Vagina (tissue), 2 donors: ENCODE data around the gene S1PR4. TPM values are rescaled to one million over a fixed set of nuclear protein-coding genes. Genes with fewer than 3 reads are reported as not detected.

Experiments used
- DNase-seq, 2 donors: peaks; one replicate each; pipeline ENCODE4 v3.0.0-alpha.2; 2017; ENCODE audit errors: extremely low spot score in 2 of 2
- H3K27ac ChIP-seq: fragments of 200-600 bp; sonication (generic); one replicate; pipeline ENCODE4 v1.5.1; 2019
- H3K27me3 ChIP-seq: fragments of 200-600 bp; sonication (generic); one replicate; pipeline ENCODE4 v1.5.1; 2019
- H3K36me3 ChIP-seq, 2 donors: fragments of 200-600 bp; sonication (generic); one replicate each; pipeline ENCODE4 v1.5.1; 2017 to 2019
- H3K4me1 ChIP-seq: fragments of 200-600 bp; sonication (generic); one replicate; pipeline ENCODE4 v1.5.1; 2019
- H3K4me3 ChIP-seq, 2 donors: fragments of 200-600 bp; sonication (generic); 1 replicate in 1 of 2; 2 replicates in 1 of 2; pipeline ENCODE4 v1.5.1; 2016 to 2019
- H3K9me3 ChIP-seq: fragments of 200-600 bp; sonication (generic); one replicate; pipeline ENCODE4 v1.5.1; 2019
- POLR2A ChIP-seq, 2 donors: fragments of 450-650 bp; IDR thresholded peaks; one replicate each; pipeline ENCODE4 v1.6.1; 2017; ENCODE audit warnings: antibody characterized with exemption in 2 of 2, mild to moderate bottlenecking in 2 of 2, moderate library complexity in 2 of 2
- POLR2AphosphoS5 ChIP-seq, 2 donors: sonication (generic); formaldehyde crosslinking; IDR thresholded peaks; one replicate each; pipeline ENCODE4 v1.9.0; 2017; ENCODE audit warnings: antibody characterized with exemption in 2 of 2, mild to moderate bottlenecking in 2 of 2, low read depth in 1 of 2; ENCODE audit not compliant: insufficient read depth in 1 of 2
- intact Hi-C: fragments of 100-400 bp; cut with DNase I; formaldehyde crosslinking; loops from one replicate; pipeline ENCODE4 v1.15.1; 2023
- total RNA-seq: library from RNA; depleted of rRNA; stranded (reverse); fragments of >200 nt; gene quantifications from one replicate; pipeline ENCODE4 v1.2.3, GENCODE V29; 2016
- TF ChIP-seq, protein P1 (sequence below), 3 experiments: fragments of 450-650 bp in 2 of 3; fragments of 200-600 bp in 1 of 3; sonication (generic) in 1 of 3; IDR thresholded peaks; one replicate each; pipeline ENCODE4 v1.5.1; 2017 to 2019; ENCODE audit warnings: antibody characterized with exemption in 3 of 3, mild to moderate bottlenecking in 2 of 3, moderate library complexity in 2 of 3

Gene S1PR4
- total RNA-seq, 1 donor from 2014 or later, result not detected

DNA sequence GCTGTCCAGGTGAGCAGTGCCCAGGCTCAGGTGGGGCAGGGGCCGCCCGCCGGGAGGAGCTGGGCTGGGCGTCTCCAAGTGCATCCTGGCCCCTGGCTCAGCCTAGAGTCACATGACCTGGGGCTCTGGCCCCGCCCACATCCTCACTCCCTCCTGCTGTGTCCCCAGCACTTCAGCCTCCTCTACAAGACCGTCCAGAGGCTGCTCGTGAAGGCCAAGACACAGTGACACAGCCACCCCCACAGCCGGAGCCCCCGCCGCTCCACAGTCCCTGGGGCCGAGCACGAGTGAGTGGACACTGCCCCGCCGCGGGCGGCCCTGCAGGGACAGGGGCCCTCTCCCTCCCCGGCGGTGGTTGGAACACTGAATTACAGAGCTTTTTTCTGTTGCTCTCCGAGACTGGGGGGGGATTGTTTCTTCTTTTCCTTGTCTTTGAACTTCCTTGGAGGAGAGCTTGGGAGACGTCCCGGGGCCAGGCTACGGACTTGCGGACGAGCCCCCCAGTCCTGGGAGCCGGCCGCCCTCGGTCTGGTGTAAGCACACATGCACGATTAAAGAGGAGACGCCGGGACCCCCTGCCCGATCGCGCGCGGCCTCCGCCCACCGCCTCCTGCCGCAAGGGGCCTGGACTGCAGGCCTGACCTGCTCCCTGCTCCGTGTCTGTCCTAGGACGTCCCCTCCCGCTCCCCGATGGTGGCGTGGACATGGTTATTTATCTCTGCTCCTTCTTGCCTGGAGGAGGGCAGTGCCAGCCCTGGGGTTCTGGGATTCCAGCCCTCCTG lies 29.1 kb downstream of the S1PR4 start:
- Histone ChIP-seq H3K36me3 (peaks cover 0 to 31% of the 10 kb centered on the region in 2 donors), H3K4me3 (no peak overlapping the region), H3K27me3 (no peaks in the 10 kb centered on the region), H3K4me1 (no peaks in the 10 kb centered on the region), H3K9me3 (no peaks in the 10 kb centered on the region), H3K27ac (no peak overlapping the region)
- TF ChIP-seq, protein P1, sequence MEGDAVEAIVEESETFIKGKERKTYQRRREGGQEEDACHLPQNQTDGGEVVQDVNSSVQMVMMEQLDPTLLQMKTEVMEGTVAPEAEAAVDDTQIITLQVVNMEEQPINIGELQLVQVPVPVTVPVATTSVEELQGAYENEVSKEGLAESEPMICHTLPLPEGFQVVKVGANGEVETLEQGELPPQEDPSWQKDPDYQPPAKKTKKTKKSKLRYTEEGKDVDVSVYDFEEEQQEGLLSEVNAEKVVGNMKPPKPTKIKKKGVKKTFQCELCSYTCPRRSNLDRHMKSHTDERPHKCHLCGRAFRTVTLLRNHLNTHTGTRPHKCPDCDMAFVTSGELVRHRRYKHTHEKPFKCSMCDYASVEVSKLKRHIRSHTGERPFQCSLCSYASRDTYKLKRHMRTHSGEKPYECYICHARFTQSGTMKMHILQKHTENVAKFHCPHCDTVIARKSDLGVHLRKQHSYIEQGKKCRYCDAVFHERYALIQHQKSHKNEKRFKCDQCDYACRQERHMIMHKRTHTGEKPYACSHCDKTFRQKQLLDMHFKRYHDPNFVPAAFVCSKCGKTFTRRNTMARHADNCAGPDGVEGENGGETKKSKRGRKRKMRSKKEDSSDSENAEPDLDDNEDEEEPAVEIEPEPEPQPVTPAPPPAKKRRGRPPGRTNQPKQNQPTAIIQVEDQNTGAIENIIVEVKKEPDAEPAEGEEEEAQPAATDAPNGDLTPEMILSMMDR (IDR thresholded peaks at IDR 0.05), result no peak
- TF ChIP-seq POLR2AphosphoS5 (IDR thresholded peaks at IDR 0.05; ENCODE audit: insufficient read depth in 1 of 2, low read depth in 1 of 2) (no peak), POLR2A (IDR thresholded peaks at IDR 0.05) (no peak)
- no peak for DNase-seq
- intact Hi-C loops, result no loop called here

DNA sequence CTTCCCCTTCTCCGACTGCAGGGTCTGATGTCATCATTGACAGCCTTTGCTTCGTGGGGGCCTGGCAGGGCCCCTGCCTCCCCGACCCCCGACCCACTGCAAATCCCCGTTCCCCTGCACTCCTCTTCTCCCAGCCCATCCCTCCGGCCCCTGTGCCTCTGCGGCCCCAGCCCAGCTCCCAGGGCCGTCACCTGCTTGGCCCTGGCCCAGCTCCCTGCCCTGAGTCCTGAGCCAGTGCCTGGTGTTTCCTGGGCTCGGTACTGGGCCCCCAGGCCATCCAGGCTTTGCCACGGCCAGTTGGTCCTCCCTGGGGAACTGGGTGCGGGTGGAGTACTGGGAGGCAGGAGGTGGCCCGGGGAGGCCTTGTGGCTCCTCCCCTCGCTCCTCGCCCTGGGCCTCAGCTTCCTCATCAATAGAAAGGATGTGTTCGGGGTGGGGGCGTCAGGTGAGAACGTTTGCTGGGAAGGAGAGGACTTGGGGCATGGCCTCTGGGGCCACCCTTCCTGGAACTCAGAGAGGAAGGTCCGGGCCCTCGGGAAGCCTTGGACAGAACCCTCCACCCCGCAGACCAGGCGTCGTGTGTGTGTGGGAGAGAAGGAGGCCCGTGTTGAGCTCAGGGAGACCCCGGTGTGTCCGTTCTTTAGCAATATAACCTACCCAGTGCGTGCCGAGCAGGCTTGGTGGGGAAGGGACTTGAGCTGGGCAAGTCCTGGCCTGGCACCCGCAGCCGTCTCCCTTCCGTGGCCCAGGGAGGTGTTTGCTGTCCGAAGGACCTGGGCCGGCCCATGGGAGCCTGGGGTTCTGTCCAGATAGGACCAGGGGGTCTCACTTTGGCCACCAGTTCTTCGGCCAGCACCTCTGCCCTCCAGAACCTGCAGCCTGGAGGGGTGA lies 30.0 kb downstream of the S1PR4 start:
- H3K9me3 ChIP-seq, result no peaks in the 10 kb centered on the region
- TF ChIP-seq POLR2A (IDR thresholded peaks at IDR 0.05) (no peak), POLR2AphosphoS5 (IDR thresholded peaks at IDR 0.05; ENCODE audit: insufficient read depth in 1 of 2, low read depth in 1 of 2) (no peak)
- TF ChIP-seq, protein P1 (IDR thresholded peaks at IDR 0.05), result no peak

DNA sequence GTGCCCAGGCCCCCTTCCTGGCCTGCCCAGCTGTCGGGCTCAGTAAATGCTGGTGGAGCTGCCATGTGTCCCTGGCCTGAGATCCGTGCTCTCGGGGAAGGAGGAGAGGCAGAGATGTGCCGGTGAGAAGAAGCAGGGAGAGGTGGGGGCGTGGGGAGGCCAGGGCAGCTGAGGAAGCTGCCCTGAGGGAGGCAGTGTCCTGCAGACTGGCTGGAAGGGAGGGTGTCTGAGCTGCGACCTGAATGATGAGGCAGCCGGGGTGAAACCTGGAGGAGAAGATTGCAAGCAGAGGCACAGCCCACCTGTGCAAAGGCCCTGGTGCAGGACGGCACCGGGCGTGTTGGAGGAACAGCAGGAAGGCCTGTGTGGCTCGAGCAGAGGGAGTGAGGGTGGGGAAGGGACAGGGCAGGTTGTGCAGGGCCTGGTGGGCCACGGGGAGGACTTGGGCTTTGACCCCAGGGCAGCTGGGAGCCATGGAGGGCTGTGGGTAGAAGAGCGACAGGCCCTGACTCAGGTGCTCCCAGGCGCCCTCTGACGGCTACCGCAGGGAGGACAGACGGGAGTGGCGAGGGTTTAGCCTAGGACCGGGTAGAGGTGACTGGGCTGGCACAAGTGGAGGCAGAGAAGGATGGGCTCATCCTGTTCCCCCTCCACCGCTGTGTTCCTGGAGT lies 31.9 kb downstream of the S1PR4 start:
- intact Hi-C loops, result no loop called here
- no peak for DNase-seq
- TF ChIP-seq, protein P1 (IDR thresholded peaks at IDR 0.05), result peak in 1 of 3 experiments; percentile 23
- TF ChIP-seq POLR2AphosphoS5 (IDR thresholded peaks at IDR 0.05; ENCODE audit: insufficient read depth in 1 of 2, low read depth in 1 of 2), result no peak
- TF ChIP-seq POLR2A (IDR thresholded peaks at IDR 0.05), result no peak
- no peaks in the 10 kb centered on the region for H3K27me3 ChIP-seq
- peaks cover 0 to 21% of the 10 kb centered on the region in 2 donors for H3K36me3 ChIP-seq
- no peaks in the 10 kb centered on the region for H3K9me3 ChIP-seq
- H3K4me3 ChIP-seq, result no peak overlapping the region
- no peaks in the 10 kb centered on the region for H3K4me1 ChIP-seq
- no peak overlapping the region for H3K27ac ChIP-seq

More for the DNA sequence above, 30.0 kb downstream of the S1PR4 start:
- no peaks in the 10 kb centered on the region for H3K27me3 ChIP-seq
- DNase-seq, result no peak
- peaks cover 0 to 30% of the 10 kb centered on the region in 2 donors for H3K36me3 ChIP-seq
- H3K4me3 ChIP-seq, result no peak overlapping the region
- H3K4me1 ChIP-seq, result no peaks in the 10 kb centered on the region
- no peak overlapping the region for H3K27ac ChIP-seq
- intact Hi-C loops, result no loop called here

DNA sequence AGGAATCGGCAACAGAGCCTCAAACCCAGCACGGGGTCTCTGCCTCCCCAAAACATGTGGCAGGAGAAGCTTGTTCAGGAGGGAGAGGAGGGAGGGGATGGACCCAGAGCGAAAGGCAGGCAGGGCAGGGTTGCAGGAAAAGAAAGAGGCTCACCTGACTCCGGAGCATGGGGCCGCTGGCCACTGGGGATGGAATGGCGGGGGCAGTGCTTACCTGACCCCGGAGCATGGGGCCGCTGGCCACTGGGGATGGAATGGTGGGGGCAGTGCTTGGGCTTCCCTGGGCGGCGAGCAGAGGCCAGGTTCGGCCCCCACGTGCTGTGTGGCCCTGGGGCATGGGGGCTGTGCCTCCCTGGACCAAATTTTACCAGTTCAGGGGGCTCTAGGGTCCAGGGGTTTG lies 32.6 kb downstream of the S1PR4 start:
- Histone ChIP-seq H3K4me1 (no peaks in the 10 kb centered on the region), H3K27ac (no peak overlapping the region), H3K9me3 (no peaks in the 10 kb centered on the region), H3K4me3 (no peak overlapping the region), H3K27me3 (no peaks in the 10 kb centered on the region), H3K36me3 (peaks cover 0 to 17% of the 10 kb centered on the region in 2 donors)
- DNase-seq, result no peak
- intact Hi-C loops, result no loop called here
- TF ChIP-seq POLR2AphosphoS5 (IDR thresholded peaks at IDR 0.05; ENCODE audit: insufficient read depth in 1 of 2, low read depth in 1 of 2) (no peak), POLR2A (IDR thresholded peaks at IDR 0.05) (no peak)
- TF ChIP-seq, protein P1 (IDR thresholded peaks at IDR 0.05), result no peak
